Liver (tissue), 9 donors: ENCODE results near the gene OR2L8. TPM values are rescaled to one million over a fixed set of nuclear protein-coding genes. Genes with fewer than 3 reads are reported as not detected.

Source experiments
- DNase-seq: peaks from one replicate; pipeline ENCODE4 v3.0.0-alpha.2; 2017; ENCODE audit warnings: low spot score
- H3K27ac ChIP-seq, 2 donors: one replicate each; pipeline ENCODE4 v1.7.0; 2013; ENCODE audit warnings: inconsistent platforms in 2 of 2, low read length in 2 of 2, control low read depth in 1 of 2, low read depth in 1 of 2, mild to moderate bottlenecking in 1 of 2
- H3K27me3 ChIP-seq, 4 donors: one replicate each; pipeline versions ENCODE4 v1.6.1 to v1.7.0; 2013; ENCODE audit warnings: low read length in 3 of 4, inconsistent platforms in 1 of 4, mild to moderate bottlenecking in 1 of 4, moderate library complexity in 1 of 4; ENCODE audit not compliant: control insufficient read depth in 4 of 4, insufficient read depth in 4 of 4
- H3K36me3 ChIP-seq, 4 donors: one replicate each; pipeline versions ENCODE4 v1.6.1 to v1.7.0; 2013; ENCODE audit warnings: low read length in 3 of 4, mild to moderate bottlenecking in 3 of 4, low read depth in 1 of 4, moderate library complexity in 1 of 4; ENCODE audit not compliant: control insufficient read depth in 4 of 4, insufficient read depth in 3 of 4
- H3K4me1 ChIP-seq, 4 donors: one replicate each; pipeline versions ENCODE4 v1.6.1 to v1.7.0; 2013; ENCODE audit warnings: low read length in 3 of 4, mild to moderate bottlenecking in 3 of 4, moderate library complexity in 1 of 4; ENCODE audit not compliant: control insufficient read depth in 4 of 4, insufficient read depth in 4 of 4
- H3K4me3 ChIP-seq, 3 donors: one replicate each; pipeline versions ENCODE4 v1.6.1 to v1.7.0; 2013; ENCODE audit warnings: low read length in 3 of 3, control low read depth in 1 of 3, low read depth in 1 of 3, mild to moderate bottlenecking in 1 of 3
- H3K9ac ChIP-seq, 2 donors: one replicate each; pipeline ENCODE4 v1.7.0; 2013; ENCODE audit warnings: low read length in 2 of 2, mild to moderate bottlenecking in 2 of 2, moderate library complexity in 2 of 2, control low read depth in 1 of 2, low read depth in 1 of 2
- H3K9me3 ChIP-seq, 4 donors: one replicate each; pipeline versions ENCODE4 v1.6.1 to v1.7.0; 2013; ENCODE audit warnings: low read length in 3 of 4; ENCODE audit not compliant: control insufficient read depth in 4 of 4
- ATF3 ChIP-seq: IDR thresholded peaks from 2 replicates; pipeline ENCODE4 v1.6.1; 2016; ENCODE audit warnings: antibody characterized with exemption
- CTCF ChIP-seq: fragments of 150-350 bp; IDR thresholded peaks from 2 replicates; pipeline ENCODE4 v1.5.1; 2017; ENCODE audit warnings: improper control_type of control experiment, low read depth, low read length; ENCODE audit not compliant: missing input control
- EGR1 ChIP-seq, 2 donors: IDR thresholded peaks; 2 replicates each; pipeline ENCODE4 v1.6.1; 2016 to 2018; ENCODE audit warnings: antibody characterized with exemption in 2 of 2, low read depth in 2 of 2
- FOXA1 ChIP-seq: IDR thresholded peaks from 2 replicates; pipeline ENCODE4 v1.6.1; 2016; ENCODE audit warnings: antibody characterized with exemption
- FOXA2 ChIP-seq: IDR thresholded peaks from 2 replicates; pipeline ENCODE4 v1.6.1; 2016; ENCODE audit warnings: antibody characterized with exemption
- GABPA ChIP-seq, 2 donors: IDR thresholded peaks in 1 of 2; conservative IDR thresholded peaks in 1 of 2; 2 replicates each; pipeline ENCODE4 v1.6.1; 2016; ENCODE audit warnings: antibody characterized with exemption in 2 of 2, mild to moderate bottlenecking in 1 of 2, moderate library complexity in 1 of 2
- HNF4A ChIP-seq, 2 donors: conservative IDR thresholded peaks; 2 replicates each; pipeline ENCODE4 v1.6.1; 2016; ENCODE audit warnings: antibody characterized with exemption in 2 of 2, mild to moderate bottlenecking in 2 of 2
- HNF4G ChIP-seq: IDR thresholded peaks from 2 replicates; pipeline ENCODE4 v1.6.1; 2016; ENCODE audit warnings: antibody characterized with exemption
- MAX ChIP-seq: IDR thresholded peaks from 2 replicates; pipeline ENCODE4 v1.6.1; 2016; ENCODE audit warnings: antibody characterized with exemption
- NR2F2 ChIP-seq: IDR thresholded peaks from 2 replicates; pipeline ENCODE4 v1.6.1; 2016; ENCODE audit warnings: antibody characterized with exemption
- RAD21 ChIP-seq, 2 donors: IDR thresholded peaks; 2 replicates each; pipeline ENCODE4 v1.6.1; 2016; ENCODE audit warnings: antibody characterized with exemption in 2 of 2, mild to moderate bottlenecking in 2 of 2
- REST ChIP-seq: IDR thresholded peaks from 2 replicates; pipeline ENCODE4 v1.6.1; 2016; ENCODE audit warnings: antibody characterized with exemption, mild to moderate bottlenecking
- RXRA ChIP-seq, 2 donors: IDR thresholded peaks; 2 replicates each; pipeline ENCODE4 v1.6.1; 2017 to 2018; ENCODE audit warnings: antibody characterized with exemption in 2 of 2, mild to moderate bottlenecking in 1 of 2
- SP1 ChIP-seq: IDR thresholded peaks from 2 replicates; pipeline ENCODE4 v1.6.1; 2018; ENCODE audit warnings: antibody characterized with exemption, mild to moderate bottlenecking
- TAF1 ChIP-seq: conservative IDR thresholded peaks from 2 replicates; pipeline ENCODE4 v1.6.1; 2016; ENCODE audit warnings: antibody characterized with exemption, mild to moderate bottlenecking
- YY1 ChIP-seq: IDR thresholded peaks from 2 replicates; pipeline ENCODE4 v1.6.1; 2016; ENCODE audit warnings: antibody characterized with exemption, mild to moderate bottlenecking
- ZBTB33 ChIP-seq: IDR thresholded peaks from 2 replicates; pipeline ENCODE4 v1.6.1; 2016; ENCODE audit warnings: antibody characterized with exemption
- WGBS: extraction: QIAGEN DNeasy Blood & Tissue Kit; methylation state at CpG from one replicate; pipeline ENCODE4 v1.1.7; 2013; 5-methylcytosine and 5-hydroxymethylcytosine counted together
- polyA plus RNA-seq, 2 donors: library from polyadenylated mRNA; stranded (reverse) in 1 of 2; unstranded in 1 of 2; fragments of 200-250 nt in 1 of 2; fragments of >200 nt in 1 of 2; fragmentation: Nextera tagmentation in 1 of 2; extraction: Ambion mirVana in 1 of 2; gene quantifications; one replicate each; pipeline versions ENCODE4 v1.2.1 to v1.2.3, GENCODE V29; 2013 to 2015
- total RNA-seq, 2 donors: library from RNA; depleted of rRNA; stranded (reverse); fragments of >200 nt; gene quantifications; one replicate each; pipeline ENCODE4 v1.2.3, GENCODE V29; 2014
- donor health status: healthy.
- donor health status: healthy.
- donor health status: healthy.
- donor health status: healthy.
- donor health status: healthy.

The OR2L8 gene
- total and polyA plus RNA-seq, 4 donors: 0.08 to 0.09 TPM; not detected in 2

- Histone ChIP-seq H3K9me3 (no peaks in the 10 kb centered on the region), H3K36me3 (no peaks in the 10 kb centered on the region), H3K9ac (no peak within 1 kb of the TSS), H3K4me3 (no peak within 1 kb of the TSS), H3K4me1 (no peaks in the 10 kb centered on the region), H3K27ac (no peak within 1 kb of the TSS), H3K27me3 (no peaks in the 10 kb centered on the region)
- TF ChIP-seq YY1: no peak
- no peak for TF ChIP-seq FOXA2
- TF ChIP-seq ATF3: no peak
- no peak for TF ChIP-seq MAX
- TF ChIP-seq RAD21 (IDR thresholded peaks at IDR 0.05): no peak
- no peak for TF ChIP-seq TAF1
- 88% methylated on average over 9 of the region's 9 CpGs for WGBS
- no peak for DNase-seq
Observed at GRCh38 chr1:247924868-247925267, 23.8 kb upstream of the OR2L8 start, which contains the start of gene OR2AJ1. Gene OR2AJ1, plus strand, starts transcription at chr1:247924889. Its CDS starts 8,880 bp downstream, at chr1:247933769.

GRCh38 chr1:247933989-247934388, 14.7 kb upstream of the OR2L8 start:
- TF ChIP-seq FOXA1 (no peak), ATF3 (no peak), FOXA2 (no peak), ZBTB33 (no peak), YY1 (no peak), CTCF (no peak), GABPA (IDR thresholded peaks at IDR 0.05 in 1 of 2, conservative IDR thresholded peaks at IDR 0.05 in 1 of 2) (no peak), RXRA (IDR thresholded peaks at IDR 0.05) (no peak), HNF4G (no peak), REST (no peak), HNF4A (conservative IDR thresholded peaks at IDR 0.05) (no peak), RAD21 (IDR thresholded peaks at IDR 0.05) (no peak), EGR1 (IDR thresholded peaks at IDR 0.05; ENCODE audit: low read depth in 2 of 2) (no peak), TAF1 (no peak), SP1 (no peak), MAX (no peak), NR2F2 (no peak)
- H3K27me3 ChIP-seq: no peaks in the 10 kb centered on the region
- no peak overlapping the region for H3K9ac ChIP-seq
- H3K4me3 ChIP-seq: no peak overlapping the region
- H3K27ac ChIP-seq: no peak overlapping the region
- DNase-seq: no peak
- WGBS: 93% methylated on average over 8 of the region's 8 CpGs
- H3K9me3 ChIP-seq: peaks cover 0 to 10% (median 0%) of the 10 kb centered on the region in 4 donors
- no peaks in the 10 kb centered on the region for H3K36me3 ChIP-seq
- H3K4me1 ChIP-seq: no peaks in the 10 kb centered on the region
